Activated naive CD8-positive, alpha-beta T cell treated with anti-CD3 and anti-CD28 coated beads, Interleukin-2, amount 10 ng/mL, durations not matched to agents 7 days and 5 days (primary cell): ENCODE data around the gene NAA40. TPM values are rescaled to one million over a fixed set of nuclear protein-coding genes. Genes with fewer than 3 reads are reported as not detected.

Experiments
- ATAC-seq: fragments of 150-1000 bp; cut with Tn5 transposase; one replicate; pipeline ENCODE4 v1.10.0; 2021; ENCODE audit warnings: low read depth, moderate library complexity
- POLR2A ChIA-PET: fragments of 350-600 bp; sonication (Branson Sonifier 250); formaldehyde crosslinking; loops from one replicate; lab custom pipeline; 2021; ENCODE audit warnings: antibody characterized with exemption; lab: Charles Lee
- DNase-seq: peaks from one replicate; pipeline ENCODE4 v3.0.0; 2021
- H3K27ac Mint-ChIP-seq: one replicate; pipeline ENCODE4 v1.8.0; 2022; ENCODE audit warnings: mild to moderate bottlenecking, mixed read lengths
- H3K27me3 Mint-ChIP-seq: one replicate; pipeline ENCODE4 v1.8.0; 2022; ENCODE audit warnings: mild to moderate bottlenecking, moderate library complexity, mixed read lengths
- H3K36me3 Mint-ChIP-seq: one replicate; pipeline ENCODE4 v1.8.0; 2021; ENCODE audit warnings: mild to moderate bottlenecking, mixed read lengths
- H3K4me1 Mint-ChIP-seq: one replicate; pipeline ENCODE4 v1.8.0; 2021; ENCODE audit warnings: mixed read lengths
- H3K4me3 Mint-ChIP-seq: one replicate; pipeline ENCODE4 v1.8.0; 2022; ENCODE audit warnings: mild to moderate bottlenecking, moderate library complexity, mixed read lengths
- H3K9me3 Mint-ChIP-seq: one replicate; pipeline ENCODE4 v1.8.0; 2021; ENCODE audit warnings: mixed read lengths
- total RNA-seq, 2 experiments: library from RNA; stranded (reverse); gene quantifications; one replicate each; pipeline ENCODE4 v1.2.3, GENCODE V29; 2021

The NAA40 gene
- total RNA-seq, 2 experiments from 2014 or later: 39.1 to 39.7 TPM

- no peaks in the 10 kb centered on the region for H3K36me3 Mint-ChIP-seq
- no peak overlapping the region for H3K27ac Mint-ChIP-seq
- DNase-seq: no peak
Measured at GRCh38 chr11:63933459-63933858, 5.3 kb upstream of the NAA40 start.

GRCh38 chr11:63937713-63938478, 906 bp upstream of the NAA40 start:
- ATAC-seq (peak; percentile 20), DNase-seq (no peak)
- POLR2A ChIA-PET: interaction anchor here (0.6 to 1.4 kb wide), 3 partner anchors 36 to 434 kb away, joined by 3 to 5 read pairs (median 5); partner anchors contain the start of genes COX8A and MARK2
- H3K4me3 Mint-ChIP-seq: peak overlapping the region; percentile 90
- no peaks in the 10 kb centered on the region for H3K27me3 Mint-ChIP-seq
- H3K36me3 Mint-ChIP-seq: peaks cover 6% of the 10 kb centered on the region
- peak overlapping the region; percentile 80 for H3K27ac Mint-ChIP-seq
- no peaks in the 10 kb centered on the region for H3K9me3 Mint-ChIP-seq
- peaks cover 20% of the 10 kb centered on the region for H3K4me1 Mint-ChIP-seq

More at GRCh38 chr11:63933459-63933858, 5.3 kb upstream of the NAA40 start:
- Mint-ChIP-seq H3K4me1 (peaks cover 6% of the 10 kb centered on the region), H3K27me3 (no peaks in the 10 kb centered on the region), H3K4me3 (no peak overlapping the region), H3K9me3 (no peaks in the 10 kb centered on the region)
- POLR2A ChIA-PET: no interaction called here
- ATAC-seq: no peak

- H3K4me1 Mint-ChIP-seq: peaks cover 23% of the 10 kb centered on the region
- H3K36me3 Mint-ChIP-seq: peaks cover 6% of the 10 kb centered on the region
- ATAC-seq: no peak
- POLR2A ChIA-PET: interaction anchor here (1.1 to 1.4 kb wide), 2 partner anchors 35 to 100 kb away, joined by 5 read pairs; partner anchors contain the start of genes COX8A and MARK2
- H3K9me3 Mint-ChIP-seq: no peaks in the 10 kb centered on the region
- H3K4me3 Mint-ChIP-seq: peak overlapping the region; percentile 90
- H3K27me3 Mint-ChIP-seq: no peaks in the 10 kb centered on the region
- DNase-seq: no peak
- peak overlapping the region; percentile 88 for H3K27ac Mint-ChIP-seq
Measured at GRCh38 chr11:63939397-63939891, 642 bp downstream of the NAA40 start.

- ATAC-seq (no peak), DNase-seq (no peak)
- Mint-ChIP-seq H3K27ac (no peak overlapping the region), H3K4me1 (peaks cover 23% of the 10 kb centered on the region), H3K9me3 (no peaks in the 10 kb centered on the region), H3K27me3 (no peaks in the 10 kb centered on the region), H3K4me3 (peak overlapping the region; percentile 90), H3K36me3 (peaks cover 6% of the 10 kb centered on the region)
- POLR2A ChIA-PET: no interaction called here
Measured at GRCh38 chr11:63940786-63941185, 2.0 kb downstream of the NAA40 start.

- Mint-ChIP-seq H3K27ac (no peak overlapping the region), H3K27me3 (no peaks in the 10 kb centered on the region), H3K36me3 (peaks cover 6% of the 10 kb centered on the region), H3K4me1 (peaks cover 23% of the 10 kb centered on the region), H3K4me3 (no peak overlapping the region), H3K9me3 (no peaks in the 10 kb centered on the region)
- DNase-seq: no peak
- ATAC-seq: no peak
- POLR2A ChIA-PET: no interaction called here
Measured at GRCh38 chr11:63941901-63942300, 3.1 kb downstream of the NAA40 start.

GRCh38 chr11:63942803-63943202, 4.0 kb downstream of the NAA40 start:
- H3K27me3 Mint-ChIP-seq: no peaks in the 10 kb centered on the region
- peaks cover 6% of the 10 kb centered on the region for H3K36me3 Mint-ChIP-seq
- POLR2A ChIA-PET: interaction anchor here (0.6 kb wide), 1 partner anchor 16 kb away, joined by 3 read pairs; no protein-coding TSS in a partner anchor
- no peak overlapping the region for H3K27ac Mint-ChIP-seq
- ATAC-seq (no peak), DNase-seq (no peak)
- H3K9me3 Mint-ChIP-seq: no peaks in the 10 kb centered on the region
- no peak overlapping the region for H3K4me3 Mint-ChIP-seq
- H3K4me1 Mint-ChIP-seq: peaks cover 19% of the 10 kb centered on the region

GRCh38 chr11:63944987-63945386, 6.2 kb downstream of the NAA40 start:
- Mint-ChIP-seq H3K27me3 (no peaks in the 10 kb centered on the region), H3K36me3 (peaks cover 4% of the 10 kb centered on the region), H3K27ac (no peak overlapping the region), H3K9me3 (no peaks in the 10 kb centered on the region), H3K4me1 (peaks cover 14% of the 10 kb centered on the region), H3K4me3 (no peak overlapping the region)
- no peak for ATAC-seq
- POLR2A ChIA-PET: interaction anchor here (0.5 to 3.3 kb wide), 6 partner anchors 27 to 1051 kb away, joined by 3 to 22 read pairs (median 4); partner anchors contain the start of genes MARK2, RCOR2 and STIP1
- DNase-seq: no peak

GRCh38 chr11:63945477-63946163, 6.8 kb downstream of the NAA40 start:
- peak; percentile 78 for ATAC-seq
- H3K27me3 Mint-ChIP-seq: no peaks in the 10 kb centered on the region
- no peak for DNase-seq
- H3K4me1 Mint-ChIP-seq: peaks cover 10% of the 10 kb centered on the region
- peaks cover 4% of the 10 kb centered on the region for H3K36me3 Mint-ChIP-seq
- no peaks in the 10 kb centered on the region for H3K9me3 Mint-ChIP-seq
- H3K4me3 Mint-ChIP-seq: no peak overlapping the region
- no peak overlapping the region for H3K27ac Mint-ChIP-seq
- POLR2A ChIA-PET: interaction anchor here (0.6 to 3.3 kb wide), 7 partner anchors 28 to 1276 kb away, joined by 3 to 22 read pairs (median 3); partner anchors contain the start of genes MARK2, OTUB1, RCOR2 and STIP1

GRCh38 chr11:63951779-63952536, 13.2 kb downstream of the NAA40 start:
- peak; percentile 74 for DNase-seq
- peaks cover 36% of the 10 kb centered on the region for H3K36me3 Mint-ChIP-seq
- no peaks in the 10 kb centered on the region for H3K27me3 Mint-ChIP-seq
- peaks cover 20% of the 10 kb centered on the region for H3K4me1 Mint-ChIP-seq
- peak overlapping the region; percentile 83 for H3K27ac Mint-ChIP-seq
- H3K4me3 Mint-ChIP-seq: peak overlapping the region; percentile 54
- POLR2A ChIA-PET: interaction anchor here (0.6 to 1.9 kb wide), 11 partner anchors 11 to 126 kb away, joined by 3 to 14 read pairs (median 3); partner anchors contain the start of gene COX8A
- ATAC-seq: peak; percentile 96
- no peaks in the 10 kb centered on the region for H3K9me3 Mint-ChIP-seq

GRCh38 chr11:63952570-63952969, 13.8 kb downstream of the NAA40 start:
- Mint-ChIP-seq H3K36me3 (peaks cover 36% of the 10 kb centered on the region), H3K4me1 (peaks cover 20% of the 10 kb centered on the region), H3K27me3 (no peaks in the 10 kb centered on the region), H3K4me3 (peak overlapping the region; percentile 54), H3K9me3 (no peaks in the 10 kb centered on the region), H3K27ac (peak overlapping the region; percentile 83)
- ATAC-seq (no peak), DNase-seq (no peak)
- POLR2A ChIA-PET: interaction anchor here (0.6 to 1.9 kb wide), 9 partner anchors 10 to 126 kb away, joined by 3 to 14 read pairs (median 3); partner anchors contain the start of gene COX8A

GRCh38 chr11:63958008-63958407, 19.2 kb downstream of the NAA40 start:
- Mint-ChIP-seq H3K4me1 (peaks cover 16% of the 10 kb centered on the region), H3K4me3 (no peak overlapping the region), H3K27ac (no peak overlapping the region), H3K27me3 (no peaks in the 10 kb centered on the region), H3K9me3 (no peaks in the 10 kb centered on the region), H3K36me3 (peaks cover 27% of the 10 kb centered on the region)
- ATAC-seq (no peak), DNase-seq (no peak)
- POLR2A ChIA-PET: interaction anchor here (0.6 kb wide), 1 partner anchor 15 kb away, joined by 3 read pairs; no protein-coding TSS in a partner anchor

GRCh38 chr11:63961608-63962412, 23.0 kb downstream of the NAA40 start:
- peaks cover 18% of the 10 kb centered on the region for H3K4me1 Mint-ChIP-seq
- POLR2A ChIA-PET: interaction anchor here (0.6 to 2.3 kb wide), 7 partner anchors 10 to 153 kb away, joined by 3 to 14 read pairs (median 4); partner anchors contain the start of genes COX8A and OTUB1
- DNase-seq (peak; percentile 56), ATAC-seq (peak; percentile 65)
- peak overlapping the region; percentile 40 for H3K4me3 Mint-ChIP-seq
- no peaks in the 10 kb centered on the region for H3K27me3 Mint-ChIP-seq
- no peak overlapping the region for H3K27ac Mint-ChIP-seq
- no peaks in the 10 kb centered on the region for H3K9me3 Mint-ChIP-seq
- H3K36me3 Mint-ChIP-seq: no peaks in the 10 kb centered on the region
